Measurements from ENCODE around the gene ITPKC.
"Not testable (repeated sequence)": the region's sequence is repeated elsewhere in the genome, so short reads cannot be mapped to it uniquely, and the experiment has no call there.

The ITPKC gene

GRCh38 chr19:40717880-40718773 is 1.2 kb downstream of the ITPKC start:
- DNase-seq, result no peak

DNA sequence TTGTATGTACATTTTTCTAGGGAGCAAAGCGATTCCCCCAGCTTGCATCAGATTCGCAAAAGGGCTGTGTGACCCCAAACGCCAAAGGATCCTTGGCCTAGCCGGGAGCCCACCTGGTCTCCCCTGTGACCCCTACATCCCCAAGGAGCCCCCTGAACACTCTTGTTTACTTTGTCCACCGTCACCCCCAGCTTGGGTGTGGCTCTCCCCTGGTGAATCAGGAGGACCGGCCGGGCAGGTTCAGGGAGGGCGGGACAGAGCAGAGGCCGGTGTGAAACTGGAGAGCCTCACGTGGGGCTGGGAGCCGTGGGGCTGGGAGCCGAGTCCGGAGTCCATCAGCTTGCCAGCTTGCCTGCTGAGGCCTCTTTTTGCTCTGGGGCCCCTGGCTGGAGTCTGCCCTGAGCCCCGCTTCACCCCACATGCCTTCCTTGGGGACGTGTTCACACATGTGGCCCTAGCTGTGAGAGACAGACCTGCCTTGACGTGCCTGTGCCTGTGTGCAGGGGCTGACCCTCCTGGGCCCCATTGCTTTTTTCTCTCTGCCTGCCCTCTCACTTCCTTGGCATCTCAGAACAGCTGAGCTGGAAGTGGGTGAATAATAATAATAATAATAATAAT is 2.0 kb downstream of the ITPKC start:
- DNase-seq, result no peak

DNA sequence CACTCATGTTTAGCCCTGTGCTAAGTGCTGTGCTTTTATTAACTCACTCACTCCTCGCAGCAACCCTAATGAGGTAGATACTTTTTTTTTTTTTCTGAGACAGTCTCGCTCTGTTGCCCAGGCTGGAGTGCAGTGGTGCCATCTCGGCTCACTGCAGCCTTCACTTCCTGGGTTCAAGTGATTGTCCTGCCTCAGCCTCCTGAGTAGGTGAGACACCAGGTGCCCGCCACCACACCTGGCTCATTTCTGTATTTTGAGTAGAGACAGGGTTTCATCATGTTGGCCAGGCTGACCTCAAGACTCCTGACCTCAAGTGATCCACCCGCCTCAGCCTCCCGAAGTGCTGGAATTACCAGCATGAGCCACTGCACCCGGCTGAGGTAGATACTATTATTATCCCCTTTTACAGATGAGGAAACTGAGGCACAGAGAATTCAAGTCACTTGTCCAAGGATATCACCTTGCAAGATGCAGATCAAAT is 2.5 kb downstream of the ITPKC start:
- no peak for DNase-seq

GRCh38 chr19:40721140-40721486 is 4.2 kb downstream of the ITPKC start:
- DNase-seq, result no peak

DNA sequence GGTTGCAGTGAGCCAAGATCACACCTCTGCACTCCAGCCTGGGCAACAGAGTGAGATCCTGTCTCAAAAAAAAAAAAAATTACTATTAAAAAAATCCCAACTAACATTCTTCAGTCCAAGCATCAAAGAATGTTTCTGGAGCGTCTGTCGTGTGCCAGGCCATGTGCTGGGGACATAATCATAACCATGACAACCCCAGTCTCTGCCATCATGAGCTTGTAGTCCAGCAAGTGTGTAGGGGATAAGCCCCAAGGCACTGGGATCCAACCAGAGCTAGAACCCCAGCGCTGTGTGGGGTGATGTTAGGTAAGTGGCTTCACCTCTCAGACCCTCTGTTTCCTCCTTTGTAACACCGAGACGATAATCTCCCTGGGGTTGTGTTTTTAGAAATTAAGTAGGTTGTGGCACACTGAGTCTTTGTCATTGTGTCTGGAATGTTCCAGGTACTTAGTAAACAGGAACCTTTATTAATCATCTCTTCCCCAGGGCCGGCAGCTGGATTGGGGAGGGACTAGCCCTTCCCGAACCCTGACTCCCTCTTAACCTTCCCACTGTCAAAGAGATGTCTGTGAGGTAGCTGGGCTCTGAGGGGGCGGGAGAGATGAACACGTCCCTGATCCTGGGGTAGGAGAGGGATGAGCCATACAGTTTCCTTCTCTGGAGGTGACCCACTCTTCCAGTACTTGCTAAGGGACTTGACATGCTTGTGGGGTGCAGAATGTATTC is 5.2 kb downstream of the ITPKC start:
- DNase-seq, result no peak

- DNase-seq, result no peak
These were observed 6.8 kb downstream of the ITPKC start for GRCh38 chr19:40723661-40724254.

GRCh38 chr19:40724315-40724714 is 7.4 kb downstream of the ITPKC start:
- DNase-seq, result no peak

DNA sequence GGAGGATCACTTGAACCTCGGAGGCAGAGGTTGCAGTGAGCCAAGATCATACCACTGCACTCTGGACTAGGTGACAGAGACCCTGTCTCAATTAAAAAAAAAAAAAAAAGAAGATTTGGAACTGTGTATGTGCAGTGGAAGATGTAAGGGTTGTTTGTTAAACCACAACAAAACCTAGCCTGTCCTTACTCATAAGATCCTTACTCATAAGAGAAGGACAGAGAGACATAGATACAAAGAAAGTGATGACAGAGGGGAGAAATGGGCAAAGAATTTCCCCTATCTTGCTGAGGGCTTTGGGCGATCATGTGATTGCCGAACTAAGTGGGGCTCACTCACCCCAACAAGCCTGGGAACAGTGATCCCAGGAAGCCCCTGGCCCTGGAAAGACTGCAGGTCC is 7.9 kb downstream of the ITPKC start:
- DNase-seq, result no peak

DNA sequence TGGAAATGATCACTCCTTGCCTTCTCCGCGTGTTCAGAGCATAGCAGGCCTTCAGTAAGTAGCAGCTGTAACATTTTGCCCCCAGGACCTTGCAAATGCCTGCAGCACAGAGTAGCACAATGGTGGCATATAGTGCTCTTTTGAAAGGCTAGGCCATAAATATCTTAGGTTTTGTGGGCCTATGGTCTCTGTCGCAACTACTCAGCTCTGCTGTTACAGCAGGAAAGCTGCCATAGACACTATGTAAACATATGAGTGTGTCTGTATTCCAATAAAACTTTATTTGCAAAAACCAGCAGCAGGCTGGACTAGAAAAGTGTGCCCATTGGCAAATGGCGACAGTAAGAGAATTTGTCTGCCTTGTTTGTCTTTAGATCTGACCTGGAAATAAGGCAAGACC is 9.4 kb downstream of the ITPKC start:
- DNase-seq, result no peak

DNA sequence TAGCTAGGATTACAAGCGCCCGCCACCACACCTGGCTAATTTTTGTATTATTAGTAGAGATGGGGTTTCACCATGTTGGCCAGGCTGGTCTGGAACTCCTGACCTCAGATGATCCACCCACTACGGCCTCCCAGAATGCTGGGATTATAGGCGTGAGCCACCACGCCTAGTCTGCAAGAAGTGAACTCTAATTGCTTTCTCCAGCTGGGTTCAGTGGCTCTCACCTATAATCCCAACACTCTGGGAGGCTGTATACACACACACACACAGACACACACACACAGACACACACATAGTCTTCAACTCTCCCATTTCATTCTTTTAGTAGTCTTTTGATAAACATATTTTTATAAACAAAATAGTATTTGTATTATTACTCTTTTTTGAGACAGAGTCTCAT is 13.2 kb downstream of the ITPKC start:
- not testable (repeated sequence) for DNase-seq

GRCh38 chr19:40732304-40732703 is 15.4 kb downstream of the ITPKC start:
- DNase-seq, result not testable (repeated sequence)

DNA sequence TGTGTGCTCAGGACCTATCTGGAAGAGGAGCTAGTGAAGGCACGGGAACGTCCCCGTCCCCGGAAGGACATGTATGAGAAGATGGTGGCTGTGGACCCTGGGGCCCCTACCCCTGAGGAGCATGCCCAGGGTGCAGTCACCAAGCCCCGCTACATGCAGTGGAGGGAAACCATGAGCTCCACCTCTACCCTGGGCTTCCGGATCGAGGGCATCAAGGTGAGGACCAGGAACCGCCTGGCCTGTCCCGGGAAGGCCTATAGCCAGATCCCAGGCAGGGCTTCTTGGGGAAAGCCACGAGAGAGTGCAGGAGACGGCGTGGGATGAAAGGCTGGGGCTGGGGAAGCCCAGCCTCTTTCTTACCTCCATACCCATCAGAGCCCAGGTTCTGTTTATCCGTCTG is 16.2 kb downstream of the ITPKC start:
- DNase-seq, result no peak

GRCh38 chr19:40735013-40735771 is 18.3 kb downstream of the ITPKC start:
- no peak for DNase-seq

DNA sequence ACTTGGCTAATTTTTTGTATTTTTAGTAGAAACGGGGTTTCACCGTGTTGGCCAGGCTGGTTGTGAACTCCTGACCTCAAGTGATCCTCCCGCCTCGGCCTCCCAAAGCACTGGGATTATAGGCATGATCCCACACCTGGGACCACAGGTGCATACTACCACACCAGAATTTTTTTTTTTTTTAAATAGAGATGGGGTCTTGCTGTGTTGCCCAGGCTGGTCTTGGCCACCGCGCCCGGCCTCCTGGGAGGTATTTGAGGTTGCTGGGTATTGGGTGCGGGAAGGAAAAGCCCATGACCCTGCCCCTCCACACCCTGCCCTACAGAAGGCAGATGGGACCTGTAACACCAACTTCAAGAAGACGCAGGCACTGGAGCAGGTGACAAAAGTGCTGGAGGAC is 19.7 kb downstream of the ITPKC start:
- DNase-seq, result no peak

DNA sequence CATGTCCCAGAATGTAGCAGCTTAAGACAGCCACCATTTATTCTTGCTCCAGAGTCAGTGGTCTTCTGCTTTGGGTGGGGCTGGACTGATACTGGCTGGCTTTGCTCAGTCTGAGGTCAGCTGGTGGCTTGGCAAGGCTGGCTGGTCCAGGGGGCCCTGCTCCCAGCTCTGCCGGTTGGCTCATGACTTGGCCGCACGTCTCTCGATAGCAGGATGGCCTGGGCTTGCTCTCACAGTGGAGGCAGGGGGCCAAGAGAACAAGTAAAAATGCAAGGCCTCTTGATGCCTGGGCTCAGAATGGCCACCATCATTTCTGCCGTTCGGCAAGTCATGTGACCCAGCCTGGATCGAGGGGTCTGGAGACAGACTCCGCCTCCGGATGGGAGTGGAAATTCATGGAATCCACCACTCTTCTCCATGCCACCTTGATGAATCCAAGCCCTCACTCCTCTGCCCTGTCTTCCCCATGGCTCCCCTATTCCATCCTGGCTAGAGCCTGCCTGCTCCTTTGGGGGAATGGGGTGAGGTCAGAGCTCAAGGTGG is 20.3 kb downstream of the ITPKC start:
- DNase-seq, result no peak

DNA sequence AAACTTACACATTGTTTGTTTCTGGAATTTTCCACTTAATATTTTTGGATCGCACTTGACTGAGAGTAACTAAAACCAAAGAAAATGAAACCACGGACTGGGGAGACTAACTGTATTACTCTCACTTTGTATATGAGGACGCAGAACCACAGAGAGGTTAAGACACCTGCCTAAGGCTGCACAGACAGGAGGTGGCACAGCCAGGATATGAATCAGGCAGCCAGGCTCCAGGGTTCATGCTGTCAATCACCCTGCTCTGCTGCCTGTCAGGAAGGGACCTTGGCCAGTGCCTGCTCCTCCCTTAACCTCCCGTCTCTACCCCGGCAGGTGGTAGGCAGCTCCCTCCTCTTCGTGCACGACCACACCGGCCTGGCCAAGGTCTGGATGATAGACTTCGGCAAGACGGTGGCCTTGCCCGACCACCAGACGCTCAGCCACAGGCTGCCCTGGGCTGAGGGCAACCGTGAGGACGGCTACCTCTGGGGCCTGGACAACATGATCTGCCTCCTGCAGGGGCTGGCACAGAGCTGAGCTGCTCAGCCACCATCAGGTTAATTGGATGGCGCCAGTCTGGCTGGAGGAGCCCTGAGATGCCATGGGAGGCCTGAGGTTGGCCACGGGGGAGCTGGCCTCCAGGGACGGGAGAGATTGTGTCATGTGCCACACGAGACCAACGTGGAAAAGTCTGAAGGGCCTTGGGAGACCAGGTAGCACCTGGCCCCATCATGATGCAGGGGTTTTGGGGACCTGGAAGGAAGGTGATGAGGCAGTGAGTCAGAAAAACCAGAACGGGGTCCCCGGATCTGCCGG is 22.3 kb downstream of the ITPKC start:
- no peak for DNase-seq

- no peak for DNase-seq
These were observed 23.2 kb downstream of the ITPKC start for GRCh38 chr19:40739871-40740703.

GRCh38 chr19:40740747-40741146 is 23.8 kb downstream of the ITPKC start:
- no peak for DNase-seq

- no peak for DNase-seq
These were observed 24.8 kb downstream of the ITPKC start for GRCh38 chr19:40741527-40742390.
